HEK293T (cell line): Measurements from ENCODE around the gene PHLPP1.

Source experiments
- BHLHE40 ChIP-seq: fragments of 450-650 bp; IDR thresholded peaks from 2 replicates; pipeline ENCODE4 v1.6.1; 2016; ENCODE audit warnings: mild to moderate bottlenecking, moderate library complexity, borderline replicate concordance
- FOXA1 ChIP-seq: fragments of 450-650 bp; IDR thresholded peaks from 2 replicates; pipeline ENCODE4 v1.6.1; 2016; ENCODE audit warnings: mild to moderate bottlenecking
- FOXK2 ChIP-seq: fragments of 450-650 bp; IDR thresholded peaks from 2 replicates; pipeline ENCODE4 v1.6.1; 2016; ENCODE audit warnings: mild to moderate bottlenecking
- HDGF ChIP-seq: fragments of 450-650 bp; IDR thresholded peaks from 2 replicates; pipeline ENCODE4 v1.6.1; 2017; ENCODE audit warnings: antibody characterized with exemption, borderline replicate concordance
- SP1 ChIP-seq: fragments of 450-650 bp; IDR thresholded peaks from 2 replicates; pipeline ENCODE4 v1.6.1; 2017
- TARDBP ChIP-seq: fragments of 450-650 bp; IDR thresholded peaks from 2 replicates; pipeline ENCODE4 v1.6.1; 2016
- ZNF384 ChIP-seq: fragments of 450-650 bp; IDR thresholded peaks from 2 replicates; pipeline ENCODE4 v1.6.1; 2016

GRCh38 chr18:62988471-62988870 lies 273.1 kb downstream of the PHLPP1 start:
- TF ChIP-seq TARDBP, result no peak
- no peak for TF ChIP-seq ZNF384
- no peak for TF ChIP-seq FOXA1
- no peak for TF ChIP-seq SP1
- TF ChIP-seq FOXK2, result no peak
- TF ChIP-seq BHLHE40, result no peak
- no peak for TF ChIP-seq HDGF
